GM12801 (cell line): Measurements from ENCODE around the gene C2orf80.

ENCODE experiments used
- TF ChIP-seq, protein P1 (sequence below): IDR thresholded peaks from one replicate; pipeline ENCODE4 v1.5.1; 2011; ENCODE audit warnings: control low read depth; ENCODE audit not compliant: insufficient read length; ENCODE audit errors: extremely low read depth

Gene C2orf80

DNA sequence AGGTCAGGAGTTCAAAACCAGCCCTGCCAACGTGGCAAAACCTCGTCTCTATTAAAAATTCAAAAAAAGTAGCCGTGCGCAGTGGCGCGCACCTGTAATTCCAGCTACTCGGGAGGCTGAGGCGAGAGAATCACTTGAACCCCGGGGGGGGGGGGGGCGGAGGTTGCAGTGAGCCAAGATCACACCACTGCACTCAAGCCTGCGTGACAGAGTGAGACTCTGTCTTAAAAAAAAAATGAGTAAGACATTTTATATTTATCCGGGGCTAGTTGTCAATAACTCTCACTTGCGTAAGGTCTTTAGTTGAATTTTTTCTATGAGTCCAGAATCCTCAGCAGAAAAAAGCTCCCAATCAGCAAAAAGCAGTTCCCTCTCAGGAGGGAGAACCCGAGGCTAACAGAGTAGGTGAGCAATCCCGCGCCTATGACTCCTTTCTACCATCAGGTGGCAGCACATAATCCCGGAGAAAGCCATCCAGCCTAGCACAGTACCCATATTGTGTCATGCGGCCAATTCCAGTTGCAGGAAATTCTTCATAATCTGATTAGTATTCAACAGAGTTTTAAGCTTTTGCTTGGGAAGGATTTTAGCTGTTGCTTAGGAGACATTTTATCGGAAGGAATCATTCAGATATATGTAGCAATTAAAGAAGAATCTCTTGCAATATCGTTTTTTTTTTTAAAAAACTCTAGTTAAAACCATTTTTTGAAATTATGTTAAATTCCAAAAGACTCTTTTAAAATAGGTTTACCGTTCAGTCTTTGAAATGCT is 14.6 kb downstream of the C2orf80 start:
- TF ChIP-seq, protein P1, sequence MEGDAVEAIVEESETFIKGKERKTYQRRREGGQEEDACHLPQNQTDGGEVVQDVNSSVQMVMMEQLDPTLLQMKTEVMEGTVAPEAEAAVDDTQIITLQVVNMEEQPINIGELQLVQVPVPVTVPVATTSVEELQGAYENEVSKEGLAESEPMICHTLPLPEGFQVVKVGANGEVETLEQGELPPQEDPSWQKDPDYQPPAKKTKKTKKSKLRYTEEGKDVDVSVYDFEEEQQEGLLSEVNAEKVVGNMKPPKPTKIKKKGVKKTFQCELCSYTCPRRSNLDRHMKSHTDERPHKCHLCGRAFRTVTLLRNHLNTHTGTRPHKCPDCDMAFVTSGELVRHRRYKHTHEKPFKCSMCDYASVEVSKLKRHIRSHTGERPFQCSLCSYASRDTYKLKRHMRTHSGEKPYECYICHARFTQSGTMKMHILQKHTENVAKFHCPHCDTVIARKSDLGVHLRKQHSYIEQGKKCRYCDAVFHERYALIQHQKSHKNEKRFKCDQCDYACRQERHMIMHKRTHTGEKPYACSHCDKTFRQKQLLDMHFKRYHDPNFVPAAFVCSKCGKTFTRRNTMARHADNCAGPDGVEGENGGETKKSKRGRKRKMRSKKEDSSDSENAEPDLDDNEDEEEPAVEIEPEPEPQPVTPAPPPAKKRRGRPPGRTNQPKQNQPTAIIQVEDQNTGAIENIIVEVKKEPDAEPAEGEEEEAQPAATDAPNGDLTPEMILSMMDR: no peak

DNA sequence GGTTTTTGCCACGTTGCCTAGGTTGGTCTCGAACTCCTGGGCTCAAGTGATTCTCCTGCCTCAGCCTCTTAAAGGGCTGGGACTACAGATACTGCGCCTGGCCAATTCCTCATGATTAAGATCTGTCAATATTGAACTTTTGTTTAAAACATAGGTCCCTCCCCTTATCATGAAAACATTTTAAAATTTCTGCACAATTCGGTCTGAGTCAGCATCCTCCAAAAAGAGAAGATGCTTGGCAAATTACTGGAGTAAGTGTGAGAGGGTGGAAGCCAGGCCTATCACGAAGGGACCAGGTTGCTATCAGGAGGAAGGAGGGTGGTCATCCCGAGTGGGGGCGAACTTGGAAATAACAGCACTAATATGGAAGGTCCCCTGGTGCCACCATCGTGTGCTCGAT is 15.7 kb downstream of the C2orf80 start:
- TF ChIP-seq, protein P1: no peak

DNA sequence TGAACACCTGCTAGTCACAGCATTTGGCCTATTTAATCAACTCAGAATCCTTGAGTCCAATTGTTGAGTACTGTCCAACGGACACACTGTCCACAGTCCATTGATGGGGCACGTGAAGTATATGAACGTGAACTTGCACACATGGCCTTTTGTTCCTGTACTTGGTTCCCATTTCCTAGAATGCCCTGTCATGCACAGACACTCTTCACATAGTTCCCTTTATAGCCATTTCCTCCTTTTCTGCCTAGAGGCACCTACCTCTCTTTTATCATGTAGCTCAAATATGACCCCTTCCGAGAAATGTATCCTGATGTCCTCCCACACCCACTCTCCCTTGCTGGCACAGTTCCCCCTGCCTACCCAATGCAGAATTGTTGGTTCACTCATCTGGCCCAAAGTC is 17.7 kb downstream of the C2orf80 start:
- TF ChIP-seq, protein P1: no peak

DNA sequence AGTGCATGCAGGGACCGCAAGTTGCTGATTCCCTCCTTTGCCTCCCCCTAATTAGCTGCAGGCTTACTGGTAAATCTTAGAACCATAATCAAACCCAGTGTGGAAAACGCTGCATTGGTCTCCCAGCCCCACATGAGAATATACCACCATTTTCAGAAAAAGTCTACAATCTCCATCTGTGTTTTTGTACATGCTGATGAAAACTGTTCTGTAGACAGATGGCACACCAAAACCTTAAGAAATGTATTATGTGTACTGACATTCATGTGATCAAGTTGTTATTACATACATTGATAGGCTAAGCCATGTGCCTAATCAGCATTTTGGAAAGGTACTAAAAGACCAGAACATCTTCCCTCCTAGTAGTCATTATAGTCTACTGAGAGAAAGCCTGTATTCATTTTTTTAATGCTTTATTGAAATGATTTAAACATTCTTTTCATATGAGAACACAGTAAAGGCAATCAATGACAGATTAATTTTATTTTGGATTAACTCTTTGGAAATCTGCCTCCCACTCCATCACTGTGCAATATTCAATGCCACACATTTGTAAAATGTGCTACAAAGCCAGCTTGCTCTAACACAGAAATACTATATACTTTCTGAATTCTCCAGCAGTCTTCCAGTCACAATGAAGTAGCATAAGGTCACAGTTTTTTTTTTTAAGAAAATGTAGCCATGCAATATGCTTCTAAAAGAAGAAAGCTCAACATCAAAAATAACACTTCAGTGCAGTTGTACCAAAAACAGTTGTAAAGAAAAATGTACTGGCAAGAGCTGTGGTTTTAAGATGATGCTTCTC is 24.7 kb downstream of the C2orf80 start:
- TF ChIP-seq, protein P1: no peak

DNA sequence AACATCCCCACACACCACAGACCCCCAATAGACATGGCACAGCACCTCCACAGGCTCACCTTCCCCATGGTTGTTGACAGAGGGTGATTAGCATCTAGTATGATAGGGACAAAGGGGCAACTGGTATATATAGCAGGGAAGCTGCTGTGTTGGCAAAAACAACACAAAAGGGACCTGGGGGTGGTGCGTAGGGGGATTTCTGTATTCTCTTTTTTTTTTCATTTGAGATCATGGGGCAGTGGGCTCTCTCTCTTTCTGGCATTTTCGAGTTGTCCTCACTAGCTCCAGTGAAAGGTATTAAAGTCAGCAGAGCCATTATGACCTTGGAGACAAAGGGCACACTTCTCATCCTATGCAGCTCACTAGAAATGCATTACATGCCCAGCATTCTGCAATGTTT is 26.3 kb downstream of the C2orf80 start, which contains the start of gene CRYGA:
Gene CRYGA (minus strand): TSS at position 101 of the 400 bp plus-strand sequence. CDS start 33 bp downstream, at position 68.
- TF ChIP-seq, protein P1: no peak

DNA sequence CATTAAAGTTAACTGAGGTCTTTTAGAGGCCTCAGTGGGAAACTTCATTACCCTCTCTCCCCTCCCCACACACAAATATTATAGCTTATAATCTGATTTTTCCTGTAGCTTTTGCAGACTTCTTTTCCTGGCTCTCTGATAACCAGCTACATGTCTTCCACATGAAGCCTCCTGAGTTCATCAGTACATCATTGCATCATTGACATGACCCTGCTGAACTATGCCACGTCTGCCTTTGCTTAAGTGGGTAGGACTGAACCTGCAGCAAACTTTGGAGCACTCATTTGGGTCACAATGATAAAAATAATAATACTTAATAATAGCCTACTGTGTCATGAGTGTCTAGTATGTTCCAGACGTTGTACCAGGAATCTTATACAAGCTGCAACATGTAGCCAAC is 33.4 kb downstream of the C2orf80 start:
- TF ChIP-seq, protein P1: no peak

DNA sequence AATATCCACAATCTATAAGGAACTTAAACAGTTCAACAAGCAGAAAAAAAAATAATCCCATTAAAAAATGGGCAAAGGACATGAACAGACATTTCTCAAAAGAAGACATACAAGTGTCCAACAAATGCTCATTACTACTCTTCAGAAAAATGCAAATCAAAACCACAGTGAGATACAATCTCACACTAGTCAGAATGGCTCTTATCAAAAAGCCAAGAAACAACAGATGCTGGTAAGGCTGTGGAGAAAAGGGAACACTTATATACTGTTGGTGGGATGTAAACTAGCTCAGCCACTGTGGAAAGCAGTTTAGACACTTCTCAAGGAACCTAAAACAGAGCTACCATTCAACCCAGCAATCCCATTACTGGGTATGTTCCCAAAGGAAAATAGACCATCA is 36.7 kb downstream of the C2orf80 start:
- TF ChIP-seq, protein P1: no peak
